ENCODE measurements around the gene C1QTNF5. TPM values are rescaled to one million over a fixed set of nuclear protein-coding genes. Genes with fewer than 3 reads are reported as not detected.
A peak's percentile ranks its signal among the peaks of the same experiment; 100 is the strongest.

C1QTNF5 gene
- under 1 TPM; 0.62 to 0.66 TPM for total RNA-seq
- 5.5 TPM for polyA plus RNA-seq (2013, experiment 1 of 2)
- 4.8 TPM for polyA plus RNA-seq (2013, experiment 2 of 2)
- long read RNA-seq, experiment 1: 0 reads
- long read RNA-seq, experiment 2, partial matches to known transcripts: 0 of 1 reads
- long read RNA-seq, experiment 2, other reads (novel, unspliced or antisense): 0 of 1 reads
- long read RNA-seq, experiment 3: 0 reads
- long read RNA-seq, experiment 4: 0 reads

- WGBS, 2 experiments (ENCODE audit: insufficient coverage in 1 of 2, insufficient read length in 1 of 2): 10 to 23% methylated on average over 11 to 53 of the region's 53 CpGs
- H3K4me1 Mint-ChIP-seq: peaks cover 19% of the 10 kb centered on the region
- DNase-seq: peak; percentile 79
- no peak within 1 kb of the TSS for H3K27ac ChIP-seq (ENCODE audit: low read depth, low read length)
- H3K27ac Mint-ChIP-seq: no peak within 1 kb of the TSS
- TF ChIP-seq CTCF (conservative IDR thresholded peaks at IDR 0.05): no peak
- H3K4me3 Mint-ChIP-seq: peak within 1 kb of the TSS; percentile 38
- no peaks in the 10 kb centered on the region for H3K9me3 Mint-ChIP-seq
- H3K36me3 ChIP-seq (ENCODE audit: control insufficient read depth, insufficient read depth, low read length): peaks cover 8% of the 10 kb centered on the region
- H3K27me3 ChIP-seq (ENCODE audit: control insufficient read depth, insufficient read depth, low read length, poor library complexity, severe bottlenecking): peaks cover 63% of the 10 kb centered on the region
- H3K4me3 ChIP-seq (ENCODE audit: low read length): peak within 1 kb of the TSS; percentile 62
- no peak within 1 kb of the TSS for H3K9ac ChIP-seq (ENCODE audit: extremely low read depth, low read length, poor library complexity, severe bottlenecking)
- no peaks in the 10 kb centered on the region for H3K9me3 ChIP-seq (ENCODE audit: control insufficient read depth, low read length)
- H3K4me1 ChIP-seq (ENCODE audit: control insufficient read depth, insufficient read depth, low read length): peaks cover 9% of the 10 kb centered on the region
- peaks cover 66% of the 10 kb centered on the region for H3K27me3 Mint-ChIP-seq (ENCODE audit: insufficient read depth)
- H3K36me3 Mint-ChIP-seq (ENCODE audit: low read depth): peaks cover 5% of the 10 kb centered on the region
Measured at GRCh38 chr11:119340335-119341221, at the start of gene C1QTNF5. Gene C1QTNF5 (minus strand): TSS chr11:119340883. CDS start chr11:119340397, 486 bp downstream.

- Mint-ChIP-seq H3K36me3 (ENCODE audit: low read depth) (no peaks in the 10 kb centered on the region), H3K27me3 (ENCODE audit: insufficient read depth) (peaks cover 4% of the 10 kb centered on the region), H3K27ac (no peak overlapping the region), H3K9me3 (no peaks in the 10 kb centered on the region), H3K4me3 (no peak overlapping the region), H3K4me1 (peaks cover 5% of the 10 kb centered on the region)
- TF ChIP-seq CTCF (conservative IDR thresholded peaks at IDR 0.05): peak; percentile 77
- DNase-seq: peak; percentile 92
- no peak overlapping the region for H3K4me3 ChIP-seq (ENCODE audit: low read length)
- H3K9ac ChIP-seq (ENCODE audit: extremely low read depth, low read length, poor library complexity, severe bottlenecking): no peak overlapping the region
- no peaks in the 10 kb centered on the region for H3K9me3 ChIP-seq (ENCODE audit: control insufficient read depth, low read length)
- H3K36me3 ChIP-seq (ENCODE audit: control insufficient read depth, insufficient read depth, low read length): no peaks in the 10 kb centered on the region
- no peaks in the 10 kb centered on the region for H3K4me1 ChIP-seq (ENCODE audit: control insufficient read depth, insufficient read depth, low read length)
- WGBS, 2 experiments (ENCODE audit: insufficient coverage in 1 of 2, insufficient read length in 1 of 2): 74 to 80% methylated on average over 4 to 5 of the region's 5 CpGs
- H3K27ac ChIP-seq (ENCODE audit: low read depth, low read length): no peak overlapping the region
- H3K27me3 ChIP-seq (ENCODE audit: control insufficient read depth, insufficient read depth, low read length, poor library complexity, severe bottlenecking): no peaks in the 10 kb centered on the region
Measured at GRCh38 chr11:119389611-119390254, 49.0 kb upstream of the C1QTNF5 start.

GRCh38 chr11:119388103-119388502 lies 47.4 kb upstream of the C1QTNF5 start:
- DNase-seq: no peak
- no peak for TF ChIP-seq CTCF (conservative IDR thresholded peaks at IDR 0.05)
- H3K27ac Mint-ChIP-seq: no peak overlapping the region
- H3K9ac ChIP-seq (ENCODE audit: extremely low read depth, low read length, poor library complexity, severe bottlenecking): no peak overlapping the region
- no peak overlapping the region for H3K4me3 ChIP-seq (ENCODE audit: low read length)
- no peaks in the 10 kb centered on the region for H3K27me3 ChIP-seq (ENCODE audit: control insufficient read depth, insufficient read depth, low read length, poor library complexity, severe bottlenecking)
- no peak overlapping the region for H3K4me3 Mint-ChIP-seq
- H3K4me1 ChIP-seq (ENCODE audit: control insufficient read depth, insufficient read depth, low read length): no peaks in the 10 kb centered on the region
- no peaks in the 10 kb centered on the region for H3K9me3 ChIP-seq (ENCODE audit: control insufficient read depth, low read length)
- H3K4me1 Mint-ChIP-seq: peaks cover 5% of the 10 kb centered on the region
- H3K27ac ChIP-seq (ENCODE audit: low read depth, low read length): no peak overlapping the region
- 86 to 92% methylated on average over 5 to 7 of the region's 7 CpGs for WGBS, 2 experiments (ENCODE audit: insufficient coverage in 1 of 2, insufficient read length in 1 of 2)
- no peaks in the 10 kb centered on the region for H3K36me3 Mint-ChIP-seq (ENCODE audit: low read depth)
- no peaks in the 10 kb centered on the region for H3K36me3 ChIP-seq (ENCODE audit: control insufficient read depth, insufficient read depth, low read length)
- peaks cover 4% of the 10 kb centered on the region for H3K27me3 Mint-ChIP-seq (ENCODE audit: insufficient read depth)
- no peaks in the 10 kb centered on the region for H3K9me3 Mint-ChIP-seq

Measured in endodermal cell (in vitro differentiated cells).